HG03025 (cell line): ENCODE data around the gene CDHR4.
"Not testable (repeated sequence)": the region's sequence is repeated elsewhere in the genome, so short reads cannot be mapped to it uniquely, and the experiment has no call there.

ENCODE experiments used
- ATAC-seq: cut with Tn5 transposase; IDR thresholded peaks from one replicate; pipeline ENCODE4 v1.9.1; 2021; ENCODE audit warnings: mild to moderate bottlenecking, moderate library complexity; ENCODE audit not compliant: unreplicated experiment, low FRiP score

CDHR4 gene

DNA sequence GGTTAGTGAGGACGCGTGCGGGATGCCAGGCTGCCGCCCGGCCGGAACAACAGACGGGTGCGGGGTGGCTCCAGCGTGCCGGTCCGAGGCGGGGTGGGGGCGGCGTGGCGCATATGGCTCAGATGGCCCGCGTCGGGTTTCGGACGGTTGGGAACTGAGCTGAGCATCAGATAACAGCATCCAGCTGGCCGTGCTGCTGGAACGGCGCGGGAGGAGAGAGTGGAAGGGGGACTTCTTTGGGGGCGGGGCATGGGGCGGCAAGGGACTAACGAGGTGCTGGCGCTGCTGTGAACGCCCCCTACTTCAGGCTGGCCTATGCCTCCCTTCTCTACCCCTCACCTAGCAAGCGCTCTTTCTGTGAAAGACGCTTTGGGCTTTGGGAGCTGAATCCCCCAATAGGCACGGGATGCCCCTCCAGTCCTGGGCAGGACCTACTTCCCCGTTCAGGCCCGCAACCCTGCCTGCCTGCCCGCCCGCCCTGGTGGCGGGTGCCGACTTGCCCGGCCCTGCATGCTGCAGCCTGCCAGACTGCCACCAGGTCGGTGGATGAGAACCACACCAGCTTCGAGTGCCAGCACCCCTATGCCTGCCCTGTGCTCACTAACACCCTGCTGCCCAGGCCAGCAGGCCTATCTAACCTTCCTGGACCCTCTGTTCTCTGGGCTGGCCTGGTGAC, 3.9 kb upstream of the CDHR4 start:
- ATAC-seq = peak; percentile 3

DNA sequence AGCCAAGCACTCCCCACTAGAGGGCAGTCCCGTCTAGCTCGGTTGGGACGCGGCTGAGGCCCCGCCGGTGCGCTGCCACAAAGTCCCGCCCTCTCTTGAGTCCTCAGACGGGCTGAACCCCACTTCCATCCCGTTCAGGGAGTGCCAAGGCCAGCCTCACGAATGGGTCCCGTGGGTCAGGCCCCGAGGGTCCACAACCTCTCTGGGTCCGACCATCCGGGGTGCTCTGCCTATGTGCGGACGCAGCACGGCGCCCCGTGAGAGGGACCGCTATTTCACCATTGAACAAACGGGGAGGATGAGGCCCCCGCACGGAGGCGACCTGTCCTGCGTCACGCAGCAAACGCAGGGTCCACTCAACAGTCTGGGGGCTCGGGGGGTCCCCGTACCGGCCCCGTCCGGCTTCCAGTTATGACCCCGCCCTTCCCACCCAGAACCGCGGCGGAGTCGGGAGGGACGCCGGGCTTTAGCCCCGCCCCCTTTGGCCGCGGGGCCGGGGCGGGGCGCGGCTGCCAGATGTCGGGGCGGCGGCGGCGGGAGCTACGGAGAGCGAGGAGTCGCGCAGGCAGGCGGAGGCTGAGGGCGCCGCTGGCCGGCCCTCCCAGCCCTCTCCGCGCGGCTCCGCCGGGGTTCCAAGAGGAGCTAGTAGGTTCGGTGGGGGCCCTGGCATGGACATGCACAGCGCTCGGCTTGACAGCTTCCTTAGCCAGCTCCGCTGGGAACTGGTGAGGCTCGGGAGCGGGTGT, 3.2 kb upstream of the CDHR4 start, which contains the start of gene INKA1:
Gene INKA1, plus strand, starts transcription at position 543 of the 746 bp plus-strand sequence. Its CDS starts 132 bp downstream, at position 675.
- peak; percentile 59 for ATAC-seq

DNA sequence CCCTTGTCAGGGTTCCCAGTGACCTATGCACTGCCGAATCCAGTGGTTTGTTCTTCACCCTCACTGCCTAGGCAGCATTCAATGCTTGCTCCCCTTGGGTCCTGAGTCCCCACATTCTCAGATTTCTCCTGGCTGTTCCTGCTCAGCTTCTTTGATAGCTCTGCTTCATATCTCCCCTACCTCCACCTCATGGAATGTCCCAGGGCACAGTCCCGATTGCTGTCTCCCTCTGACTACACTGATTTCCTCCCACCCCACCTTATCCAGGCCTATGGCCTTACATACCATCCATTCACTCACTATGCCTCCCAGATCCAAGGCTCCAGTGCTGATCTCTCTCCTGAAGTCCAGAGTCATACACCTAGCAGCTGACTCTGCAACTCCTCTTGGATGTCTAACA, 1.5 kb upstream of the CDHR4 start:
- no peak for ATAC-seq

DNA sequence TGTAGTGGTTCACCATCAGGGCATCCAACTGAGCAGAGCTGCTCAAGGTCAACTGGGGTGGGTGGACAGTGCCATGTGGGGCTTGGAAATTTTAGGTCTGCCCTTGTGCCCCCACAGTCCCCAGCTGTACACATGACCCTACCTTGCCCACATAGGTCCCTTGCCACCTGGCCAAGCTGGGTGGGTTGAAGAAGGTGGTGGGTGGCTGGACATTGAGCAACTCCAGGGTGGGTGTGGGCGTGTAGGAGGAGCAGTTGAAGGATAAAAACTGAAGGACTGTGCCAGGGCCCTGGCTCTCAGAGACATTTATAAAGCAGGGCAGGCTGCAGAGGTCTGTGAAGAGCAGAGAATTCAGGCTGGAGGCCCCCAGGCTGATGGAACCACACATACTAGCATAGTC, 568 bp downstream of the CDHR4 start:
- ATAC-seq = no peak

DNA sequence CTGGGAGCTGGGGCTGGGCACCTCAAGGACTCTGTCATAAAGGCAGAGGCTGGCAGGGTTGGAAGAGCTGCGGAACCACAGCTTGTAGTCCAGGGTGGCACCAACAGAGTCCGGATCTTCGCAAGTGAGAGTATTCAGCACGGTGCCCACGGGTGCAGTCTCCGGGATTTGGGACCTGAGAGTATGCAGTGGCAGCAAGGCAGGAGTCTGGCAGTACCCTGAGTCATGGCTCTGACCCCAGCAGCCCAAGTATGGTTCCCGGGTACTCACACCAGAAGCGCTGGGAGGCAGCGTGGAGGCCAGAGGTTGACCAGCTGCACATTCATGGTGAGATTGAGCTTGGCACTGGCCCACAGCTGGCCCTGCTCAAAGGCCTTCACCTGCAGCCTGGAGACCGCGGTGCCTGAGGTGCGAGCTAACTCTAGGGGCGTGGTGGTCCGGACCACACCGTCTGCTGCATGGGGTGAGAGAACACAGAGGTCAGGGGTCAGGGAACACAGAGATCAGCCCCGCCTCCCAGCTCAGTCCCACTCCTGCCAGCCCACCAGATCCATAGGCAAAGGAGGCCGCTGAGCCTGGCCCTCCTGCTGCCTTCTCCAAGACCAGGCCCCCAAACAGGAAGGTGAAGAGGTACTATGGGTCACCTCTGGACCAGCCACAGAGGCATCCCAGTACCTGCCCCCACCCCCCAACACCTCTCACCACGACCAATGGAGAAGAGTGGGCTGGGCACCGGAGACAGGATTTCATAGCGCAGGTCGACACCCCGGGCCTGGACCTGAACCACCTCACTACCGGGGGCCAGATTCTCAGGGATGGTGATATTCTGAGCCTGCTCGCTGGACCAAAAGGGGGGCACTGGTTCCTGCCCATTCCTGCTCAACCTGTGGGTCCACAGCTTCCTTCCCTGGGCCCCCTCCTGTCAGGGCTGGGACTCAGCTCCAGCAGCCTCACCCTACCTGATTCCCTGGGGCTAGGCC, 4.5 kb downstream of the CDHR4 start:
- no peak for ATAC-seq

- no peak for ATAC-seq
Observed at GRCh38 chr3:49794431-49794830, 5.2 kb downstream of the CDHR4 start.

DNA sequence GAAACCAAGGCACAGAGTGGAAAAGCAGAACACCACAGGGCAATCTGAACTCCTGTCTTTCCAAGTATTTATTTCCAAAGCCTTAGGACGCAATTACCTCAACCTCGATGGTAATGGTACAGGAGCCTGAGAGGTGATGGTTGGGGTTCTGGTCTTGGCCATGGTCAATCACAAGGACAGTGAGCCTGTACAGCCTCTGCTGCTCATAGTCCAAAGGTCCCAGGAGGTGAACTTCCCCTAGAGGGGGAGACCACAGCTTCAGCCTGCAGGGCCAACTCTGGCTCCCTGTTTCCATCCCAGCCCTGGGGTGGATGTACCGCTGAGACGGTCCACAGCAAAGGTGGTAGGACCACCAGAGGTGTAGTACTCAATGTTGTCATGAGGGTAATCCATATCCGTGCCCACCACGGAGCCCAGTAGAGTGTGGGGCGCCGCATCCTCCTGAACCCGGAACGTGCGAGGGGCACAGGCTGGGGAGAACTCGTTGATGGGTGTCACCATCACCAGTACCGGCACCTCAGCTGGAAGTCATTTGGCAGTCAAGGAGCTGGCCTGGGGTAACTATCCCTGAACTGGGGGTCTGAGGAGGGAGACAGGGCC, 6.1 kb downstream of the CDHR4 start:
- no peak for ATAC-seq

GRCh38 chr3:49792371-49793150, 7.1 kb downstream of the CDHR4 start:
- ATAC-seq = no peak

- no peak for ATAC-seq
Observed at GRCh38 chr3:49791571-49791970, 8.1 kb downstream of the CDHR4 start.

- no peak for ATAC-seq
Observed at GRCh38 chr3:49790626-49791411, 8.9 kb downstream of the CDHR4 start.

GRCh38 chr3:49788056-49788455, 11.6 kb downstream of the CDHR4 start:
- no peak for ATAC-seq

DNA sequence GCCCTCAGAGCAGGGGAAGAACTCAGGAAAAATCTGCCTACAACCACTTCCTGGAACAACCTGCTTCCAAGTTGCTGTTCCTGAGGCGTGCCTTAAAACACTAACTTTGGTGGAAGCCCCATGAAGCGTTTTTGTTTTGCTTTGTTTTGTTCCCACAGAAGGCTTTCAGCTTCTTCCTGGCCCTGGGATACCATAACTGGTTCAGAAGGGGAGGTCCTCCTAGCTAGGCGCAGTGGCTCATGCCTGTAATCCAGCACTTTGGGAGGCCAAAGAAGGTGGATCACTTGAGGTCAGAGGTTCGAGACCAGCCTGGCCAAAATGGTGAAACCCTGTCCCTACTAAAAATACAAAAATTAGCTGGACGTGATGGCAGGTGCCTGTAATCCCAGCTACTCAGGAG, 12.1 kb downstream of the CDHR4 start:
- ATAC-seq = no peak

GRCh38 chr3:49787182-49787464, 12.6 kb downstream of the CDHR4 start:
- ATAC-seq = no peak

- peak; percentile 96 for ATAC-seq
Observed at GRCh38 chr3:49786357-49787181, 13.1 kb downstream of the CDHR4 start, which contains the start of gene IP6K1. Gene IP6K1, minus strand, starts transcription at chr3:49786542. Its CDS starts 38,502 bp downstream, at chr3:49748040.

GRCh38 chr3:49785565-49786356, 13.9 kb downstream of the CDHR4 start:
- ATAC-seq = peak; percentile 36

GRCh38 chr3:49782277-49782676, 17.4 kb downstream of the CDHR4 start:
- ATAC-seq = not testable (repeated sequence)

GRCh38 chr3:49781415-49782199, 18.1 kb downstream of the CDHR4 start:
- ATAC-seq = no peak
